Neuronal stem cell (in vitro differentiated cells): ENCODE measurements around the gene IDI2.

Experiments
- DNase-seq: peaks from one replicate; pipeline ENCODE4 v3.0.0-alpha.2; 2013; ENCODE audit warnings: low spot score
- H2AFZ ChIP-seq: one replicate; pipeline ENCODE4 v1.6.1; 2013; ENCODE audit warnings: mild to moderate bottlenecking, low read length, inconsistent platforms
- H2AK5ac ChIP-seq: 2 replicates; pipeline ENCODE4 v1.6.1; 2013; ENCODE audit warnings: low read depth, mild to moderate bottlenecking, inconsistent platforms, low read length, moderate library complexity, mixed read lengths
- H2BK120ac ChIP-seq: 2 replicates; pipeline ENCODE4 v1.6.1; 2013; ENCODE audit warnings: low read depth, mild to moderate bottlenecking, inconsistent platforms, low read length, moderate library complexity, mixed read lengths
- H2BK12ac ChIP-seq: one replicate; pipeline ENCODE4 v1.6.1; 2013; ENCODE audit warnings: low read length, inconsistent platforms
- H2BK15ac ChIP-seq: 2 replicates; pipeline ENCODE4 v1.6.1; 2013; ENCODE audit warnings: mild to moderate bottlenecking, low read length, inconsistent platforms, mixed read lengths
- H2BK5ac ChIP-seq: one replicate; pipeline ENCODE4 v1.6.1; 2013; ENCODE audit warnings: inconsistent platforms, mild to moderate bottlenecking, low read length, moderate library complexity
- H3K14ac ChIP-seq: one replicate; pipeline ENCODE4 v1.6.1; 2013; ENCODE audit warnings: low read length, inconsistent platforms
- H3K18ac ChIP-seq: 2 replicates; pipeline ENCODE4 v1.6.1; 2013; ENCODE audit warnings: low read length, inconsistent platforms
- H3K23ac ChIP-seq: 2 replicates; pipeline ENCODE4 v1.6.1; 2013; ENCODE audit warnings: low read depth, mild to moderate bottlenecking, mixed read lengths, low read length, inconsistent platforms; ENCODE audit not compliant: poor library complexity
- H3K27ac ChIP-seq: replicated peaks from 3 replicates; pipeline ENCODE4 v1.5.1; 2013; ENCODE audit warnings: low read length, inconsistent platforms
- H3K27me3 ChIP-seq, 3 experiments: 2 replicates each; pipeline ENCODE4 v1.6.1; 2013; ENCODE audit warnings: low read length in 3 of 3, mild to moderate bottlenecking in 2 of 3, inconsistent platforms in 1 of 3, low read depth in 1 of 3, mixed read lengths in 1 of 3, moderate library complexity in 1 of 3; ENCODE audit not compliant: control insufficient read depth in 3 of 3, insufficient read depth in 3 of 3
- H3K36me3 ChIP-seq, 2 donors: replicated peaks in 1 of 2; 2 replicates each; pipeline ENCODE4 v1.6.1; 2013; ENCODE audit warnings: low read length in 2 of 2; ENCODE audit not compliant: control insufficient read depth in 2 of 2, insufficient read depth in 2 of 2
- H3K4ac ChIP-seq: 2 replicates; pipeline ENCODE4 v1.6.1; 2013; ENCODE audit warnings: inconsistent platforms, mild to moderate bottlenecking, low read length, moderate library complexity
- H3K4me1 ChIP-seq, 2 donors: 1 replicate in 1 of 2; 2 replicates in 1 of 2; pipeline ENCODE4 v1.6.1; 2013; ENCODE audit warnings: low read length in 2 of 2, low read depth in 1 of 2; ENCODE audit not compliant: control insufficient read depth in 2 of 2, insufficient read depth in 1 of 2
- H3K4me2 ChIP-seq: one replicate; pipeline ENCODE4 v1.6.1; 2013; ENCODE audit warnings: mild to moderate bottlenecking, low read length, inconsistent platforms; ENCODE audit not compliant: insufficient read depth, poor library complexity, severe bottlenecking
- H3K4me3 ChIP-seq, 2 donors: 2 replicates each; pipeline ENCODE4 v1.5.1; 2013; ENCODE audit warnings: low read length in 2 of 2, mild to moderate bottlenecking in 2 of 2, inconsistent platforms in 1 of 2, moderate library complexity in 1 of 2
- H3K79me1 ChIP-seq: one replicate; pipeline ENCODE4 v1.6.1; 2013; ENCODE audit warnings: low read depth, mild to moderate bottlenecking, inconsistent platforms, low read length, moderate library complexity
- H3K9ac ChIP-seq: one replicate; pipeline ENCODE4 v1.6.1; 2013; ENCODE audit warnings: mild to moderate bottlenecking, low read depth, low read length, inconsistent platforms; ENCODE audit not compliant: poor library complexity
- H3K9me3 ChIP-seq, 2 donors: replicated peaks in 1 of 2; 2 replicates each; pipeline versions ENCODE3 to v1.6.1; 2013; ENCODE audit warnings: low read length in 2 of 2, mild to moderate bottlenecking in 2 of 2, inconsistent platforms in 1 of 2, low read depth in 1 of 2, mixed read lengths in 1 of 2, moderate library complexity in 1 of 2; ENCODE audit not compliant: control insufficient read depth in 2 of 2, insufficient read depth in 1 of 2
- H4K8ac ChIP-seq: one replicate; pipeline ENCODE4 v1.6.1; 2013; ENCODE audit warnings: low read depth, mild to moderate bottlenecking, inconsistent platforms, low read length, moderate library complexity
- H4K91ac ChIP-seq: one replicate; pipeline ENCODE4 v1.6.1; 2013; ENCODE audit warnings: low read length, low read depth, mild to moderate bottlenecking, inconsistent platforms; ENCODE audit not compliant: poor library complexity
- WGBS, 2 donors: extraction: QIAGEN DNeasy Blood & Tissue Kit; methylation state at CpG; one replicate each; pipeline ENCODE4 v1.1.7; 2013; ENCODE audit warnings: missing lambda C conversion rate in 2 of 2, mixed read lengths in 1 of 2; ENCODE audit not compliant: insufficient read length in 2 of 2, insufficient replicate concordance in 1 of 2; ENCODE audit errors: extremely low coverage in 2 of 2; 5-methylcytosine and 5-hydroxymethylcytosine counted together

Gene IDI2

GRCh38 chr10:1045415-1045814, 19.8 kb upstream of the IDI2 start:
- no peak for DNase-seq
- no peak overlapping the region for H4K8ac ChIP-seq
- no peak overlapping the region for H3K9ac ChIP-seq
- H3K9me3 ChIP-seq: peaks cover 0 to 1% of the 10 kb centered on the region in 2 donors
- no peak overlapping the region for H3K4ac ChIP-seq
- H3K36me3 ChIP-seq: peaks cover 19 to 72% of the 10 kb centered on the region in 2 donors
- H3K4me3 ChIP-seq: peak overlapping the region; percentile 5 to 51
- no peak overlapping the region for H2BK12ac ChIP-seq
- H3K27me3 ChIP-seq: no peaks in the 10 kb centered on the region
- peaks cover 9 to 13% of the 10 kb centered on the region in 2 donors for H3K4me1 ChIP-seq
- H2AFZ ChIP-seq: no peak overlapping the region
- no CpG with 5 or more reads among the region's 6 CpGs for WGBS, 2 donors
- no peak overlapping the region for H3K4me2 ChIP-seq
- H3K23ac ChIP-seq: no peak overlapping the region
- no peaks in the 10 kb centered on the region for H3K79me1 ChIP-seq
- no peak overlapping the region for H2BK15ac ChIP-seq
- H2AK5ac ChIP-seq: no peak overlapping the region
- no peak overlapping the region for H3K27ac ChIP-seq
- H4K91ac ChIP-seq: no peak overlapping the region
- no peak overlapping the region for H2BK5ac ChIP-seq
- no peak overlapping the region for H3K18ac ChIP-seq
- no peak overlapping the region for H3K14ac ChIP-seq
- H2BK120ac ChIP-seq: no peak overlapping the region

GRCh38 chr10:1044964-1045363, 19.3 kb upstream of the IDI2 start:
- H2AFZ ChIP-seq: no peak overlapping the region
- H4K8ac ChIP-seq: no peak overlapping the region
- no peak overlapping the region for H2BK15ac ChIP-seq
- no peak overlapping the region for H3K4ac ChIP-seq
- no peak overlapping the region for H3K9ac ChIP-seq
- no peak overlapping the region for H3K18ac ChIP-seq
- no peak overlapping the region for H2BK5ac ChIP-seq
- no peak overlapping the region for H2AK5ac ChIP-seq
- H3K27ac ChIP-seq: no peak overlapping the region
- H3K36me3 ChIP-seq: peaks cover 22 to 75% of the 10 kb centered on the region in 2 donors
- WGBS, 2 donors: no CpG with 5 or more reads among the region's 4 CpGs
- H3K4me1 ChIP-seq: peaks cover 9 to 13% of the 10 kb centered on the region in 2 donors
- peak overlapping the region in 1 of 2 donors; percentile 51 for H3K4me3 ChIP-seq
- no peak overlapping the region for H3K14ac ChIP-seq
- no peak for DNase-seq
- H2BK120ac ChIP-seq: no peak overlapping the region
- H3K79me1 ChIP-seq: no peaks in the 10 kb centered on the region
- H3K23ac ChIP-seq: no peak overlapping the region
- H4K91ac ChIP-seq: no peak overlapping the region
- H2BK12ac ChIP-seq: no peak overlapping the region
- H3K27me3 ChIP-seq: no peaks in the 10 kb centered on the region
- H3K9me3 ChIP-seq: peaks cover 0 to 1% of the 10 kb centered on the region in 2 donors
- H3K4me2 ChIP-seq: no peak overlapping the region

GRCh38 chr10:1044146-1044545, 18.5 kb upstream of the IDI2 start:
- no peak overlapping the region for H3K23ac ChIP-seq
- no peak overlapping the region for H3K14ac ChIP-seq
- H3K9ac ChIP-seq: no peak overlapping the region
- no peak overlapping the region for H2BK15ac ChIP-seq
- H3K27me3 ChIP-seq: no peaks in the 10 kb centered on the region
- no peak for DNase-seq
- no peak overlapping the region for H2AFZ ChIP-seq
- no peak overlapping the region for H3K4me2 ChIP-seq
- H3K36me3 ChIP-seq: peaks cover 22 to 84% of the 10 kb centered on the region in 2 donors
- H3K4me3 ChIP-seq: peak overlapping the region in 1 of 2 donors; percentile 51
- no peak overlapping the region for H4K91ac ChIP-seq
- H2BK120ac ChIP-seq: no peak overlapping the region
- H4K8ac ChIP-seq: no peak overlapping the region
- H3K4ac ChIP-seq: no peak overlapping the region
- H3K9me3 ChIP-seq: peaks cover 0 to 1% of the 10 kb centered on the region in 2 donors
- H3K27ac ChIP-seq: no peak overlapping the region
- H3K79me1 ChIP-seq: no peaks in the 10 kb centered on the region
- no peak overlapping the region for H2BK12ac ChIP-seq
- no peak overlapping the region for H3K18ac ChIP-seq
- no peak overlapping the region for H2AK5ac ChIP-seq
- peaks cover 9 to 13% of the 10 kb centered on the region in 2 donors for H3K4me1 ChIP-seq
- no CpG with 5 or more reads among the region's 4 CpGs for WGBS, 2 donors
- H2BK5ac ChIP-seq: no peak overlapping the region

GRCh38 chr10:1043532-1043995, 17.9 kb upstream of the IDI2 start:
- Histone ChIP-seq H2AK5ac (no peak overlapping the region), H3K14ac (no peak overlapping the region), H3K4me3 (no peak overlapping the region), H3K9me3 (peaks cover 0 to 1% of the 10 kb centered on the region in 2 donors), H2BK15ac (no peak overlapping the region), H4K91ac (no peak overlapping the region), H3K18ac (no peak overlapping the region), H3K4me2 (no peak overlapping the region), H4K8ac (no peak overlapping the region), H3K79me1 (no peaks in the 10 kb centered on the region), H2BK120ac (no peak overlapping the region), H3K27ac (no peak overlapping the region), H3K4ac (no peak overlapping the region), H3K23ac (no peak overlapping the region), H3K36me3 (peaks cover 22 to 88% of the 10 kb centered on the region in 2 donors), H3K9ac (no peak overlapping the region), H2BK12ac (no peak overlapping the region), H2AFZ (no peak overlapping the region), H3K4me1 (peaks cover 9 to 13% of the 10 kb centered on the region in 2 donors), H2BK5ac (no peak overlapping the region), H3K27me3 (no peaks in the 10 kb centered on the region)
- DNase-seq: no peak
- no CpG with 5 or more reads among the region's 12 CpGs for WGBS, 2 donors
